Astrocyte (in vitro differentiated cells and primary cell): Measurements from ENCODE around the gene SCNN1B. TPM values are rescaled to one million over a fixed set of nuclear protein-coding genes. Genes with fewer than 3 reads are reported as not detected.

ENCODE experiments used
- DNase-seq: peaks from one replicate; pipeline ENCODE4 v3.0.0-alpha.2; 2010; ENCODE audit warnings: low read depth
- FAIRE-seq: peaks from 2 replicates; lab custom pipeline; 2011; peaks lifted over from hg19 to GRCh38; lab: Jason Lieb, UNC
- H2AFZ ChIP-seq: 2 replicates; pipeline ENCODE4 v1.6.0; 2012; ENCODE audit warnings: low read depth, low read length, inconsistent platforms
- H3K27ac ChIP-seq: 2 replicates; pipeline ENCODE4 v1.5.1; 2011; ENCODE audit warnings: low read depth, low read length, inconsistent platforms
- H3K27me3 ChIP-seq: 2 replicates; pipeline ENCODE4 v1.6.0; 2011; ENCODE audit warnings: low read length, inconsistent platforms; ENCODE audit not compliant: insufficient read depth
- H3K36me3 ChIP-seq: 2 replicates; pipeline ENCODE4 v1.5.1; 2011; ENCODE audit warnings: low read length, inconsistent platforms; ENCODE audit not compliant: insufficient read depth
- H3K4me1 ChIP-seq: 2 replicates; pipeline ENCODE4 v1.5.1; 2011; ENCODE audit warnings: low read length, inconsistent platforms; ENCODE audit not compliant: insufficient read depth
- H3K4me2 ChIP-seq: 2 replicates; pipeline ENCODE4 v1.6.0; 2012; ENCODE audit warnings: low read length, inconsistent platforms
- H3K4me3 ChIP-seq: 2 replicates; pipeline ENCODE4 v1.5.1; 2011; ENCODE audit warnings: low read depth, mild to moderate bottlenecking, low read length, inconsistent platforms; ENCODE audit not compliant: insufficient read depth
- H3K79me2 ChIP-seq: 2 replicates; pipeline ENCODE4 v1.6.0; 2012; ENCODE audit warnings: mild to moderate bottlenecking, low read length, inconsistent platforms; ENCODE audit not compliant: insufficient read depth
- H3K9ac ChIP-seq: 2 replicates; pipeline ENCODE4 v1.6.0; 2012; ENCODE audit warnings: mild to moderate bottlenecking, low read length, inconsistent platforms
- H3K9me3 ChIP-seq: 2 replicates; pipeline ENCODE4 v1.5.1; 2012; ENCODE audit warnings: low read depth, mild to moderate bottlenecking, low read length, inconsistent platforms; ENCODE audit not compliant: insufficient read depth
- H4K20me1 ChIP-seq: 2 replicates; pipeline ENCODE4 v1.6.0; 2012; ENCODE audit warnings: low read length, inconsistent platforms; ENCODE audit not compliant: insufficient read depth
- H3K27ac Mint-ChIP-seq: one replicate; pipeline ENCODE4 v1.8.0; 2021; ENCODE audit warnings: mild to moderate bottlenecking, mixed read lengths; ENCODE audit not compliant: unreplicated experiment
- H3K27me3 Mint-ChIP-seq: one replicate; pipeline ENCODE4 v1.8.0; 2021; ENCODE audit warnings: low read depth, mixed read lengths; ENCODE audit not compliant: unreplicated experiment
- H3K36me3 Mint-ChIP-seq: one replicate; pipeline ENCODE4 v1.8.0; 2021; ENCODE audit warnings: low read depth, mixed read lengths; ENCODE audit not compliant: unreplicated experiment
- H3K4me1 Mint-ChIP-seq: one replicate; pipeline ENCODE4 v1.8.0; 2021; ENCODE audit warnings: low read depth, mixed read lengths; ENCODE audit not compliant: unreplicated experiment
- H3K4me3 Mint-ChIP-seq: one replicate; pipeline ENCODE4 v1.8.0; 2021; ENCODE audit warnings: mild to moderate bottlenecking, moderate library complexity, mixed read lengths; ENCODE audit not compliant: unreplicated experiment
- H3K9me3 Mint-ChIP-seq: one replicate; pipeline ENCODE4 v1.8.0; 2021; ENCODE audit warnings: mild to moderate bottlenecking, mixed read lengths; ENCODE audit not compliant: unreplicated experiment
- CTCF ChIP-seq: IDR thresholded peaks from 2 replicates; pipeline ENCODE4 v1.5.1; 2011; ENCODE audit warnings: low read depth, mild to moderate bottlenecking, inconsistent platforms, low read length, moderate library complexity; ENCODE audit not compliant: insufficient read depth
- EZH2 ChIP-seq: IDR thresholded peaks from 2 replicates; pipeline ENCODE4 v1.6.1; 2012; ENCODE audit warnings: mild to moderate bottlenecking, low read length, inconsistent platforms; ENCODE audit not compliant: insufficient read depth
- total RNA-seq: library from RNA; stranded (reverse); gene quantifications from 2 replicates; pipeline ENCODE4 v1.2.1, GENCODE V29; 2021

The SCNN1B gene
- total RNA-seq, 1 donor from 2014 or later: not detected

GRCh38 chr16:23357761-23358290 is 55.7 kb downstream of the SCNN1B start:
- peaks cover 22% of the 10 kb centered on the region for H3K27me3 Mint-ChIP-seq
- Histone ChIP-seq H3K27me3 (no peaks in the 10 kb centered on the region), H3K4me2 (no peak overlapping the region), H3K4me1 (no peaks in the 10 kb centered on the region), H3K9ac (no peak overlapping the region), H3K79me2 (no peaks in the 10 kb centered on the region), H3K27ac (no peak overlapping the region), H4K20me1 (no peaks in the 10 kb centered on the region), H2AFZ (no peak overlapping the region), H3K4me3 (no peak overlapping the region), H3K9me3 (no peaks in the 10 kb centered on the region), H3K36me3 (no peaks in the 10 kb centered on the region)
- no peaks in the 10 kb centered on the region for H3K36me3 Mint-ChIP-seq
- FAIRE-seq: no peak
- H3K4me3 Mint-ChIP-seq: no peak overlapping the region
- peaks cover 4% of the 10 kb centered on the region for H3K9me3 Mint-ChIP-seq
- no peak overlapping the region for H3K27ac Mint-ChIP-seq
- TF ChIP-seq CTCF (no peak), EZH2 (no peak)
- no peaks in the 10 kb centered on the region for H3K4me1 Mint-ChIP-seq
- DNase-seq: no peak

GRCh38 chr16:23359092-23359760 is 57.1 kb downstream of the SCNN1B start:
- no peak for FAIRE-seq
- Mint-ChIP-seq H3K27me3 (peaks cover 19% of the 10 kb centered on the region), H3K36me3 (no peaks in the 10 kb centered on the region), H3K9me3 (no peaks in the 10 kb centered on the region), H3K4me3 (peak overlapping the region; percentile 22), H3K4me1 (no peaks in the 10 kb centered on the region), H3K27ac (no peak overlapping the region)
- H3K9me3 ChIP-seq: no peaks in the 10 kb centered on the region
- H4K20me1 ChIP-seq: no peaks in the 10 kb centered on the region
- no peaks in the 10 kb centered on the region for H3K36me3 ChIP-seq
- TF ChIP-seq CTCF: no peak
- no peak for TF ChIP-seq EZH2
- no peak overlapping the region for H2AFZ ChIP-seq
- H3K27me3 ChIP-seq: no peaks in the 10 kb centered on the region
- no peak for DNase-seq
- no peaks in the 10 kb centered on the region for H3K79me2 ChIP-seq
- H3K4me3 ChIP-seq: no peak overlapping the region
- H3K4me1 ChIP-seq: no peaks in the 10 kb centered on the region
- no peak overlapping the region for H3K4me2 ChIP-seq
- no peak overlapping the region for H3K27ac ChIP-seq
- no peak overlapping the region for H3K9ac ChIP-seq
